HFFc6 (cell line): ENCODE results near the gene RPRD1A. TPM values are rescaled to one million over a fixed set of nuclear protein-coding genes. Genes with fewer than 3 reads are reported as not detected.

Source experiments
- DNase-seq: peaks from one replicate; pipeline ENCODE4 v3.0.0-alpha.2; 2018
- H3K27ac Mint-ChIP-seq: 2 replicates; pipeline ENCODE4 v1.8.0; 2020; ENCODE audit warnings: mild to moderate bottlenecking, mixed read lengths
- H3K27me3 Mint-ChIP-seq: 2 replicates; pipeline ENCODE4 v1.8.0; 2021; ENCODE audit warnings: mild to moderate bottlenecking, moderate library complexity, mixed read lengths; ENCODE audit not compliant: insufficient read depth
- H3K36me3 Mint-ChIP-seq: 2 replicates; pipeline ENCODE4 v1.8.0; 2021; ENCODE audit warnings: low read depth, mixed read lengths
- H3K4me1 Mint-ChIP-seq: 2 replicates; pipeline ENCODE4 v1.8.0; 2020; ENCODE audit warnings: low read depth, mixed read lengths
- H3K4me3 Mint-ChIP-seq: 2 replicates; pipeline ENCODE4 v1.8.0; 2020; ENCODE audit warnings: mild to moderate bottlenecking, moderate library complexity, mixed read lengths
- H3K9me3 Mint-ChIP-seq: 2 replicates; pipeline ENCODE4 v1.8.0; 2020; ENCODE audit warnings: mild to moderate bottlenecking, mixed read lengths
- total RNA-seq, 6 experiments: library from RNA; stranded (reverse); fragmentation: NEBNext Ultra II Directional; extraction: Animal tissue kit (Norgen Biotek cat#: 25700); gene quantifications; 2 replicates in 1 of 6; 3 replicates in 5 of 6; pipeline ENCODE4 v1.2.3, GENCODE V29; 2021
- TF ChIP-seq, protein P1 (sequence below): fragments of 200-600 bp; sonication (generic); IDR thresholded peaks from 2 replicates; pipeline ENCODE4 v1.5.0; 2021; ENCODE audit warnings: antibody characterized with exemption, mild to moderate bottlenecking

The RPRD1A gene
- total RNA-seq, 6 experiments from 2014 or later: 44.6 to 55.1 (median 46.1) TPM

DNA sequence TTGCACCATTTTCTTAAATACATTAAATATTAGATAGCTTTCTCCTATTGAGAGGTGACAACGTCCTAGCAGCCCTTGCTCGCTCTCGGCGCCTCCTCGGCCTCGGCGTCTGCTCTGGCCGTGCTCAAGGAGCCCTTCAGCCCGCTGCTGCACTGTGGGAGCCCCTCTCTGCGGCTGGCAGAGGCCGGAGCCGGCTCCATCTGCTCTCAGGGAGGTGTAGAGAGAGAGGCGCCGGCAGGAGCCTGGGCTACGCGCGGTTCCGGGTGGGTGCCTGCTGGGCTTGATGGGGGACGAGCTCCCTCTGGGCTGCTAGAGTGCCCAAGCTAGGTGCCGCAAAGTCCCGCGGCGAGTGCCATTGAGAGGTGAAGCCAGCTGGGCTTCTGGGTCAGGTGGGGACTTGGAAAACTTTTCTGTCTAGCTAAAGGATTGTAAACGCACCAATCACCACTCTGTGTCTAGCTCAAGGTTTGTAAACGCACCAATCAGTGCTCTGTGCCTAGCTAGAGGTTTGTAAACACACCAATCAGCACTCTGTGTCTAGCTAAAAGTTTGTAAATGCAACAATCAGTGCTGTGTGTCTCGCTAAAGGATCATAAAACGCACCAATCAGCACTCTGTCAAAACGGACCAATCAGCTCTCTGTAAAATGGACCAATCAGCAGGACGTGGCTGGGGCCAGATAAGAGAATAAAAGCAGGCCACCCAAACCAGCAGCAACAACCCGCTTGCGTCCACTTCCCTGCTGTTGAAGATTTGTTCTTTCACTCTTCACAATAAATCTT, 3.1 kb downstream of the RPRD1A start:
- Mint-ChIP-seq H3K36me3 (peaks cover 12% of the 10 kb centered on the region), H3K27me3 (peaks cover 4% of the 10 kb centered on the region), H3K4me1 (peaks cover 32% of the 10 kb centered on the region), H3K27ac (no peak overlapping the region), H3K4me3 (peak overlapping the region; percentile 45; the same call in 1 of the 2 replicates), H3K9me3 (no peaks in the 10 kb centered on the region)
- no peak for DNase-seq
- TF ChIP-seq, protein P1, sequence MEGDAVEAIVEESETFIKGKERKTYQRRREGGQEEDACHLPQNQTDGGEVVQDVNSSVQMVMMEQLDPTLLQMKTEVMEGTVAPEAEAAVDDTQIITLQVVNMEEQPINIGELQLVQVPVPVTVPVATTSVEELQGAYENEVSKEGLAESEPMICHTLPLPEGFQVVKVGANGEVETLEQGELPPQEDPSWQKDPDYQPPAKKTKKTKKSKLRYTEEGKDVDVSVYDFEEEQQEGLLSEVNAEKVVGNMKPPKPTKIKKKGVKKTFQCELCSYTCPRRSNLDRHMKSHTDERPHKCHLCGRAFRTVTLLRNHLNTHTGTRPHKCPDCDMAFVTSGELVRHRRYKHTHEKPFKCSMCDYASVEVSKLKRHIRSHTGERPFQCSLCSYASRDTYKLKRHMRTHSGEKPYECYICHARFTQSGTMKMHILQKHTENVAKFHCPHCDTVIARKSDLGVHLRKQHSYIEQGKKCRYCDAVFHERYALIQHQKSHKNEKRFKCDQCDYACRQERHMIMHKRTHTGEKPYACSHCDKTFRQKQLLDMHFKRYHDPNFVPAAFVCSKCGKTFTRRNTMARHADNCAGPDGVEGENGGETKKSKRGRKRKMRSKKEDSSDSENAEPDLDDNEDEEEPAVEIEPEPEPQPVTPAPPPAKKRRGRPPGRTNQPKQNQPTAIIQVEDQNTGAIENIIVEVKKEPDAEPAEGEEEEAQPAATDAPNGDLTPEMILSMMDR: no peak

DNA sequence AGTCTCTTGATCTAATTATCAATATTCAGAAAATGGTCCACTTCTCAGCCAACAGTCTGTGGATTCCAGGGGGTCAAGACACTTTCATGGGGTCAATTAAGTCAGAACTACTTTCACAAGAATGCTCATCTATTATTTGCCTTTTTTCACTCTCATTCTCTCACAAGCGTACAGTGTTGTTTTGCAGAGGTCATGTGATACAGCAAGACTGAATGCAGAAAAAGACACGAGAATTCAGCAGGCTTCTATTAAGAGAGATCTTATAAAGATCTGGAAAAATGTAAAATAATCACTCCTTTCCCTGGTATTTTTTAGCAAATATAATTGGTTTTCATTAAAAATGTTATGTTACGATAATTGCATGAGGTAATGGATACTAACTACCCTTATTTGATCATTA, 8.7 kb downstream of the RPRD1A start:
- H3K36me3 Mint-ChIP-seq: peaks cover 8% of the 10 kb centered on the region
- TF ChIP-seq, protein P1: no peak
- no peak for DNase-seq
- H3K27ac Mint-ChIP-seq: no peak overlapping the region
- peaks cover 8% of the 10 kb centered on the region; the same call in 1 of the 2 replicates for H3K4me1 Mint-ChIP-seq
- no peak overlapping the region for H3K4me3 Mint-ChIP-seq
- H3K9me3 Mint-ChIP-seq: peaks cover 2% of the 10 kb centered on the region; the same call in 1 of the 2 replicates
- no peaks in the 10 kb centered on the region for H3K27me3 Mint-ChIP-seq

- Mint-ChIP-seq H3K36me3 (peaks cover 42% of the 10 kb centered on the region), H3K4me1 (peaks cover 6% of the 10 kb centered on the region; the same call in 1 of the 2 replicates), H3K27me3 (no peaks in the 10 kb centered on the region; the same call in 1 of the 2 replicates), H3K9me3 (peaks cover 12% of the 10 kb centered on the region), H3K4me3 (no peak overlapping the region), H3K27ac (no peak overlapping the region)
- no peak for DNase-seq
- TF ChIP-seq, protein P1: no peak
Observed at GRCh38 chr18:36051760-36052159, 15.6 kb downstream of the RPRD1A start.

GRCh38 chr18:36050479-36050878, 16.9 kb downstream of the RPRD1A start:
- Mint-ChIP-seq H3K4me3 (no peak overlapping the region), H3K27ac (no peak overlapping the region), H3K4me1 (peaks cover 12% of the 10 kb centered on the region; the same call in 1 of the 2 replicates), H3K9me3 (peaks cover 12% of the 10 kb centered on the region), H3K36me3 (peaks cover 42% of the 10 kb centered on the region), H3K27me3 (no peaks in the 10 kb centered on the region; the same call in 1 of the 2 replicates)
- TF ChIP-seq, protein P1: no peak
- DNase-seq: no peak

- H3K4me3 Mint-ChIP-seq: no peak overlapping the region
- H3K4me1 Mint-ChIP-seq: peaks cover 7% of the 10 kb centered on the region; the same call in 1 of the 2 replicates
- peaks cover 7% of the 10 kb centered on the region for H3K9me3 Mint-ChIP-seq
Observed at GRCh38 chr18:36047521-36047920, 19.8 kb downstream of the RPRD1A start.

More at GRCh38 chr18:36047521-36047920, 19.8 kb downstream of the RPRD1A start:
- no peak overlapping the region for H3K27ac Mint-ChIP-seq
- TF ChIP-seq, protein P1: no peak
- H3K27me3 Mint-ChIP-seq: no peaks in the 10 kb centered on the region; the same call in 1 of the 2 replicates
- peaks cover 23% of the 10 kb centered on the region for H3K36me3 Mint-ChIP-seq
- no peak for DNase-seq
